GM12878 (cell line): ENCODE results near the gene CSMD2. TPM values are rescaled to one million over a fixed set of nuclear protein-coding genes. Genes with fewer than 3 reads are reported as not detected.

Experiments
- ATAC-seq: fragments of 200-7000 bp; cut with Tn5 transposase; 3 replicates; pipeline ENCODE4 v1.9.1; 2020; ENCODE audit warnings: mild to moderate bottlenecking, moderate library complexity
- BruUV-seq: library from RNA; stranded (reverse); fragments of 400-500 nt; replicated peaks from 2 replicates; lab custom pipeline; 2021; lab: Mats Ljungman, UMichigan
- CTCF ChIA-PET: fragments of 300-600 bp; sonication (Branson Sonifier 250); formaldehyde crosslinking; extraction: SDS; loops from one replicate; lab custom pipeline; 2021; ENCODE audit warnings: inconsistent platforms; lab: Yijun Ruan, JAX
- POLR2A ChIA-PET: fragments of 350-600 bp; formaldehyde crosslinking; extraction: SDS; loops from one replicate; lab custom pipeline; 2021; ENCODE audit warnings: inconsistent platforms; lab: Charles Lee
- RAD21 ChIA-PET: fragments of 300-600 bp; sonication (Branson Sonifier 250); formaldehyde crosslinking; loops from one replicate; lab custom pipeline; 2023; ENCODE audit warnings: antibody characterized with exemption; ENCODE audit not compliant: unreplicated experiment; lab: Charles Lee
- SMC1A ChIA-PET: fragments of 300-600 bp; sonication (Branson Sonifier 250); formaldehyde crosslinking; loops from one replicate; lab custom pipeline; 2023; ENCODE audit not compliant: unreplicated experiment, uncharacterized antibody; lab: Charles Lee
- DNase-seq: peaks from one replicate; pipeline ENCODE4 v3.0.0-alpha.2; 2011; ENCODE audit warnings: low read depth, low spot score
- FAIRE-seq: peaks from 3 replicates; lab custom pipeline; 2011; peaks lifted over from hg19 to GRCh38; lab: Jason Lieb, UNC
- H2AFZ ChIP-seq: 2 replicates; pipeline ENCODE4 v1.6.0; 2011; ENCODE audit warnings: low read depth, low read length, control low read depth; ENCODE audit not compliant: control insufficient read depth
- H3K27ac ChIP-seq: 2 replicates; pipeline ENCODE4 v1.5.1; 2011; ENCODE audit warnings: control low read depth; ENCODE audit not compliant: control insufficient read depth, insufficient read depth
- H3K27me3 ChIP-seq, 2 experiments: replicated peaks in 1 of 2; 2 replicates each; pipeline versions ENCODE4 v1.6.0 to v1.6.1; 2011; ENCODE audit warnings: low read length in 1 of 2; ENCODE audit not compliant: control insufficient read depth in 2 of 2, insufficient read depth in 2 of 2
- H3K36me3 ChIP-seq, 2 experiments: 2 replicates each; pipeline ENCODE4 v1.5.1; 2011; ENCODE audit warnings: low read length in 1 of 2; ENCODE audit not compliant: control insufficient read depth in 2 of 2, insufficient read depth in 2 of 2
- H3K4me1 ChIP-seq: 2 replicates; pipeline ENCODE4 v1.6.1; 2011; ENCODE audit warnings: mild to moderate bottlenecking, low read length, moderate library complexity, mixed read lengths; ENCODE audit not compliant: control insufficient read depth, insufficient read depth
- H3K4me2 ChIP-seq: 2 replicates; pipeline ENCODE4 v1.6.0; 2011; ENCODE audit warnings: control low read depth; ENCODE audit not compliant: control insufficient read depth, insufficient read depth
- H3K4me3 ChIP-seq: fragments of 200-600 bp; sonication (generic); 2 replicates; pipeline ENCODE4 v1.5.1; 2016
- H3K79me2 ChIP-seq: 2 replicates; pipeline ENCODE4 v1.6.0; 2011; ENCODE audit warnings: low read length; ENCODE audit not compliant: control insufficient read depth, insufficient read depth
- H3K9ac ChIP-seq: 2 replicates; pipeline ENCODE4 v1.8.0; 2011; ENCODE audit warnings: low read length, control low read depth, mixed read lengths; ENCODE audit not compliant: control insufficient read depth, insufficient read depth
- H3K9me3 ChIP-seq: replicated peaks from 3 replicates; pipeline ENCODE4 v1.5.1; 2011; ENCODE audit warnings: mild to moderate bottlenecking, low read length; ENCODE audit not compliant: control insufficient read depth, insufficient read depth
- H4K20me1 ChIP-seq: 2 replicates; pipeline ENCODE4 v1.6.0; 2011; ENCODE audit not compliant: control insufficient read depth, insufficient read depth
- BHLHE40 ChIP-seq, 2 experiments: fragments of 450-650 bp in 1 of 2; IDR thresholded peaks; 2 replicates each; pipeline ENCODE4 v1.6.1; 2011 to 2017; ENCODE audit warnings: low read depth in 2 of 2, borderline replicate concordance in 1 of 2, improper control_type of control experiment in 1 of 2, low read length in 1 of 2, mild to moderate bottlenecking in 1 of 2
- CBX5 ChIP-seq: sonication (generic); IDR thresholded peaks from 2 replicates; pipeline ENCODE4 v1.6.1; 2016; ENCODE audit warnings: low read depth, moderate library complexity, mild to moderate bottlenecking, inconsistent platforms
- CEBPB ChIP-seq, 2 experiments: fragments of 150-350 bp in 1 of 2; IDR thresholded peaks; 2 replicates each; pipeline ENCODE4 v1.6.1; 2012 to 2014; ENCODE audit warnings: low read depth in 2 of 2, low read length in 2 of 2, borderline replicate concordance in 1 of 2, inconsistent platforms in 1 of 2
- DPF2 ChIP-seq: fragments of 450-650 bp; IDR thresholded peaks from 2 replicates; pipeline ENCODE4 v1.6.1; 2017; ENCODE audit warnings: mild to moderate bottlenecking
- GATAD2B ChIP-seq: fragments of 450-650 bp; conservative IDR thresholded peaks from 2 replicates; pipeline ENCODE4 v1.6.1; 2017; ENCODE audit warnings: low read depth, mild to moderate bottlenecking, moderate library complexity
- HCFC1 ChIP-seq: fragments of 150-350 bp; IDR thresholded peaks from 2 replicates; pipeline ENCODE4 v1.6.1; 2014; ENCODE audit warnings: low read length
- HDAC2 ChIP-seq: fragments of 200-600 bp; sonication (generic); IDR thresholded peaks from 2 replicates; pipeline ENCODE4 v1.6.1; 2017
- NR2C1 ChIP-seq: fragments of 450-650 bp; IDR thresholded peaks from 2 replicates; pipeline ENCODE4 v1.6.1; 2017; ENCODE audit warnings: antibody characterized with exemption, mild to moderate bottlenecking, moderate library complexity
- SUPT20H ChIP-seq: IDR thresholded peaks from 2 replicates; pipeline ENCODE4 v1.6.1; 2011; ENCODE audit warnings: low read depth, mild to moderate bottlenecking, low read length, moderate library complexity, borderline replicate concordance; ENCODE audit not compliant: control insufficient read depth
- TARDBP ChIP-seq: IDR thresholded peaks from 2 replicates; pipeline ENCODE4 v1.6.1; 2016; ENCODE audit warnings: borderline replicate concordance
- WRNIP1 ChIP-seq: IDR thresholded peaks from 2 replicates; pipeline ENCODE4 v1.6.1; 2011; ENCODE audit warnings: low read depth, low read length, improper control_type of control experiment, borderline replicate concordance
- ZZZ3 ChIP-seq: IDR thresholded peaks from 2 replicates; pipeline ENCODE4 v1.6.1; 2011; ENCODE audit warnings: low read depth; ENCODE audit not compliant: control insufficient read depth, insufficient read length
- WGBS: methylation state at CpG from one replicate; pipeline ENCODE4 v1.1.6; 2016; ENCODE audit warnings: low lambda C conversion rate; ENCODE audit not compliant: insufficient replicate concordance, insufficient coverage; ENCODE audit errors: missing lambda C conversion rate; 5-methylcytosine and 5-hydroxymethylcytosine counted together
- in situ Hi-C: fragments of 300-500 bp; cut with MboI; formaldehyde crosslinking; loops from 9 replicates; pipeline ENCODE4 v1.14.3; 2018; ENCODE audit warnings: mixed read lengths
- intact Hi-C: fragments of 100-400 bp; cut with micrococcal nuclease; formaldehyde crosslinking; loops from one replicate; pipeline ENCODE4 v1.14.2; 2022; ENCODE audit not compliant: unreplicated experiment
- polyA plus RNA-seq, 11 experiments: library from polyadenylated mRNA; depleted of rRNA in 4 of 11; unstranded in 6 of 11; stranded (reverse) in 5 of 11; fragments of >200 nt; fragmentation: Nextera tagmentation in 4 of 11; fragmentation: Illumina TruSeq in 1 of 11; extraction: Ambion mirVana in 4 of 11; extraction: Trizol in 1 of 11; gene quantifications; 1 replicate in 1 of 11; 2 replicates in 10 of 11; pipeline versions ENCODE4 v1.2.1 to v1.2.3, GENCODE V29; 2011 to 2016; ENCODE audit warnings: inconsistent platforms in 2 of 11, missing spikeins in 2 of 11, low read depth in 1 of 11
- total RNA-seq, 4 experiments: library from RNA; depleted of rRNA in 3 of 4; stranded (reverse); fragments of >200 nt in 3 of 4; fragmentation: Illumina TruSeq in 1 of 4; extraction: Trizol in 1 of 4; gene quantifications; 2 replicates each; pipeline versions ENCODE4 v1.2.1 to v1.2.3, GENCODE V29; 2013 to 2021
- TF ChIP-seq, protein P1 (sequence below): IDR thresholded peaks from 2 replicates; pipeline ENCODE4 v1.6.1; 2012; ENCODE audit warnings: low read depth, low read length, improper control_type of control experiment
- TF ChIP-seq, protein P2 (sequence below): fragments of 150-350 bp; IDR thresholded peaks from 2 replicates; pipeline ENCODE4 v1.6.1; 2014; ENCODE audit warnings: mild to moderate bottlenecking, low read depth, low read length

Gene CSMD2
- total and polyA plus RNA-seq, 10 of the 15 experiments (the other 5 are each of a cell fraction or from before 2014, with no cell fraction given), result under 0.01 TPM; not detected in 9

DNA sequence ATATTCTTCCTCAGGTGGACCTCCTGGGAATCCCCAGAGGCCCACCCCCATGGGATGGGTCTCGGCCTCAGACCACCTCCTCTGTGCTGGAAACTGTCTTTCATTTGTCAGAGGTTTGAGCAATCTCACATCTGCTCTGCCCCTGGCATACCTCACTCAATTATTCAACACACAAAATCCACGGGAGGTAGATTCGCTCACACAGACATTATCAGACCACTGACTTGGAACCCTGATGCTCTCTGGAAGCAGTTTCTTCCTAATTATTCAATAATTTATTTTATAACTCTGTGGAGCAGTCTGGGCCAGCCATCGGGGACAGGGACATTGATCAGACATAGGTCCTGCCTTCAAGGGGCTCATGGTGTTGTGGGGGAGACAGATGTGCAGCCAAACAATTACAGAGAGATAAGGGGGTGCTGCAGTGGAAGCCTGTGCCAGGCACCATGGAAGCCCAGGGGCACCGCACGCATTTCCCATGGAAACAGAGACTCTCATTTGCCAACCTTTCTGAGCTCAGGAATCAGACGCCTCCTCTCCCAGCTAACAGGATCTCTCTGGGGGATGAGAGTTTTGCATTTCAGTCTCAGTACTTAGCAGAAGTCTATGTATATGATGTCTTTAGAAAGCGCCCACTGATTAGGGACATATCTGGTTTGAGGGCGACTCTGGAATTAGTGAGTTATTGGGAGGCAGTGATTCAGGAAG lies 204.7 kb downstream of the CSMD2 start:
- Histone ChIP-seq H3K27ac (no peak overlapping the region), H3K36me3 (no peaks in the 10 kb centered on the region), H3K9me3 (no peaks in the 10 kb centered on the region; the same call in 2 of the 3 replicates), H3K4me3 (no peak overlapping the region), H3K79me2 (no peaks in the 10 kb centered on the region), H3K27me3 (no peaks in the 10 kb centered on the region), H3K4me1 (no peaks in the 10 kb centered on the region), H2AFZ (no peak overlapping the region), H4K20me1 (no peaks in the 10 kb centered on the region), H3K9ac (no peak overlapping the region), H3K4me2 (no peak overlapping the region)
- in situ Hi-C loops, result no loop called here
- FAIRE-seq, result no peak
- intact Hi-C loops, result no loop called here
- 42% methylated on average over 9 of the region's 9 CpGs for WGBS
- RAD21 ChIA-PET, result no interaction called here
- SMC1A ChIA-PET, result no interaction called here
- no TSS peak for BruUV-seq
- DNase-seq, result no peak
- no peak for ATAC-seq
- CTCF ChIA-PET, result no interaction called here
- POLR2A ChIA-PET, result no interaction called here
- no peak for TF ChIP-seq DPF2
- TF ChIP-seq BHLHE40 (IDR thresholded peaks at IDR 0.05; ENCODE audit: borderline replicate concordance in 1 of 2, low read depth in 2 of 2, low read length in 1 of 2), result no peak
- no peak for TF ChIP-seq CEBPB (IDR thresholded peaks at IDR 0.05; ENCODE audit: borderline replicate concordance in 1 of 2, low read depth in 2 of 2, low read length in 2 of 2)
- TF ChIP-seq GATAD2B, result no peak
- TF ChIP-seq NR2C1, result no peak
- no peak for TF ChIP-seq WRNIP1
- no peak for TF ChIP-seq CBX5
- no peak for TF ChIP-seq TARDBP
- TF ChIP-seq HCFC1, result no peak
- TF ChIP-seq, protein P1, sequence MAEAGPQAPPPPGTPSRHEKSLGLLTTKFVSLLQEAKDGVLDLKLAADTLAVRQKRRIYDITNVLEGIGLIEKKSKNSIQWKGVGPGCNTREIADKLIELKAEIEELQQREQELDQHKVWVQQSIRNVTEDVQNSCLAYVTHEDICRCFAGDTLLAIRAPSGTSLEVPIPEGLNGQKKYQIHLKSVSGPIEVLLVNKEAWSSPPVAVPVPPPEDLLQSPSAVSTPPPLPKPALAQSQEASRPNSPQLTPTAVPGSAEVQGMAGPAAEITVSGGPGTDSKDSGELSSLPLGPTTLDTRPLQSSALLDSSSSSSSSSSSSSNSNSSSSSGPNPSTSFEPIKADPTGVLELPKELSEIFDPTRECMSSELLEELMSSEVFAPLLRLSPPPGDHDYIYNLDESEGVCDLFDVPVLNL, result no peak
- TF ChIP-seq HDAC2, result no peak
- TF ChIP-seq, protein P2, sequence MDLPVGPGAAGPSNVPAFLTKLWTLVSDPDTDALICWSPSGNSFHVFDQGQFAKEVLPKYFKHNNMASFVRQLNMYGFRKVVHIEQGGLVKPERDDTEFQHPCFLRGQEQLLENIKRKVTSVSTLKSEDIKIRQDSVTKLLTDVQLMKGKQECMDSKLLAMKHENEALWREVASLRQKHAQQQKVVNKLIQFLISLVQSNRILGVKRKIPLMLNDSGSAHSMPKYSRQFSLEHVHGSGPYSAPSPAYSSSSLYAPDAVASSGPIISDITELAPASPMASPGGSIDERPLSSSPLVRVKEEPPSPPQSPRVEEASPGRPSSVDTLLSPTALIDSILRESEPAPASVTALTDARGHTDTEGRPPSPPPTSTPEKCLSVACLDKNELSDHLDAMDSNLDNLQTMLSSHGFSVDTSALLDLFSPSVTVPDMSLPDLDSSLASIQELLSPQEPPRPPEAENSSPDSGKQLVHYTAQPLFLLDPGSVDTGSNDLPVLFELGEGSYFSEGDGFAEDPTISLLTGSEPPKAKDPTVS, result no peak
- no peak for TF ChIP-seq ZZZ3
- TF ChIP-seq SUPT20H, result no peak
